Astrocyte (in vitro differentiated cells and primary cell): ENCODE measurements around the gene OR6C70. TPM values are rescaled to one million over a fixed set of nuclear protein-coding genes. Genes with fewer than 3 reads are reported as not detected.

ENCODE experiments used
- DNase-seq: peaks from one replicate; pipeline ENCODE4 v3.0.0-alpha.2; 2010; ENCODE audit warnings: low read depth
- FAIRE-seq: peaks from 2 replicates; lab custom pipeline; 2011; peaks lifted over from hg19 to GRCh38; lab: Jason Lieb, UNC
- H2AFZ ChIP-seq: 2 replicates; pipeline ENCODE4 v1.6.0; 2012; ENCODE audit warnings: low read depth, low read length, inconsistent platforms
- H3K27ac ChIP-seq: 2 replicates; pipeline ENCODE4 v1.5.1; 2011; ENCODE audit warnings: low read depth, low read length, inconsistent platforms
- H3K27me3 ChIP-seq: 2 replicates; pipeline ENCODE4 v1.6.0; 2011; ENCODE audit warnings: low read length, inconsistent platforms; ENCODE audit not compliant: insufficient read depth
- H3K36me3 ChIP-seq: 2 replicates; pipeline ENCODE4 v1.5.1; 2011; ENCODE audit warnings: low read length, inconsistent platforms; ENCODE audit not compliant: insufficient read depth
- H3K4me1 ChIP-seq: 2 replicates; pipeline ENCODE4 v1.5.1; 2011; ENCODE audit warnings: low read length, inconsistent platforms; ENCODE audit not compliant: insufficient read depth
- H3K4me2 ChIP-seq: 2 replicates; pipeline ENCODE4 v1.6.0; 2012; ENCODE audit warnings: low read length, inconsistent platforms
- H3K4me3 ChIP-seq: 2 replicates; pipeline ENCODE4 v1.5.1; 2011; ENCODE audit warnings: low read depth, mild to moderate bottlenecking, low read length, inconsistent platforms; ENCODE audit not compliant: insufficient read depth
- H3K79me2 ChIP-seq: 2 replicates; pipeline ENCODE4 v1.6.0; 2012; ENCODE audit warnings: mild to moderate bottlenecking, low read length, inconsistent platforms; ENCODE audit not compliant: insufficient read depth
- H3K9ac ChIP-seq: 2 replicates; pipeline ENCODE4 v1.6.0; 2012; ENCODE audit warnings: mild to moderate bottlenecking, low read length, inconsistent platforms
- H3K9me3 ChIP-seq: 2 replicates; pipeline ENCODE4 v1.5.1; 2012; ENCODE audit warnings: low read depth, mild to moderate bottlenecking, low read length, inconsistent platforms; ENCODE audit not compliant: insufficient read depth
- H4K20me1 ChIP-seq: 2 replicates; pipeline ENCODE4 v1.6.0; 2012; ENCODE audit warnings: low read length, inconsistent platforms; ENCODE audit not compliant: insufficient read depth
- H3K27ac Mint-ChIP-seq: one replicate; pipeline ENCODE4 v1.8.0; 2021; ENCODE audit warnings: mild to moderate bottlenecking, mixed read lengths; ENCODE audit not compliant: unreplicated experiment
- H3K27me3 Mint-ChIP-seq: one replicate; pipeline ENCODE4 v1.8.0; 2021; ENCODE audit warnings: low read depth, mixed read lengths; ENCODE audit not compliant: unreplicated experiment
- H3K36me3 Mint-ChIP-seq: one replicate; pipeline ENCODE4 v1.8.0; 2021; ENCODE audit warnings: low read depth, mixed read lengths; ENCODE audit not compliant: unreplicated experiment
- H3K4me1 Mint-ChIP-seq: one replicate; pipeline ENCODE4 v1.8.0; 2021; ENCODE audit warnings: low read depth, mixed read lengths; ENCODE audit not compliant: unreplicated experiment
- H3K4me3 Mint-ChIP-seq: one replicate; pipeline ENCODE4 v1.8.0; 2021; ENCODE audit warnings: mild to moderate bottlenecking, moderate library complexity, mixed read lengths; ENCODE audit not compliant: unreplicated experiment
- H3K9me3 Mint-ChIP-seq: one replicate; pipeline ENCODE4 v1.8.0; 2021; ENCODE audit warnings: mild to moderate bottlenecking, mixed read lengths; ENCODE audit not compliant: unreplicated experiment
- CTCF ChIP-seq: IDR thresholded peaks from 2 replicates; pipeline ENCODE4 v1.5.1; 2011; ENCODE audit warnings: low read depth, mild to moderate bottlenecking, inconsistent platforms, low read length, moderate library complexity; ENCODE audit not compliant: insufficient read depth
- EZH2 ChIP-seq: IDR thresholded peaks from 2 replicates; pipeline ENCODE4 v1.6.1; 2012; ENCODE audit warnings: mild to moderate bottlenecking, low read length, inconsistent platforms; ENCODE audit not compliant: insufficient read depth
- total RNA-seq: library from RNA; stranded (reverse); gene quantifications from 2 replicates; pipeline ENCODE4 v1.2.1, GENCODE V29; 2021

OR6C70 gene
- total RNA-seq, 1 donor from 2014 or later, result not detected

GRCh38 chr12:55501601-55502000, 31.7 kb upstream of the OR6C70 start:
- Histone ChIP-seq H4K20me1 (no peaks in the 10 kb centered on the region), H3K79me2 (no peaks in the 10 kb centered on the region), H3K27ac (no peak overlapping the region), H3K27me3 (no peaks in the 10 kb centered on the region), H2AFZ (no peak overlapping the region), H3K4me3 (no peak overlapping the region), H3K4me2 (no peak overlapping the region), H3K4me1 (no peaks in the 10 kb centered on the region), H3K9me3 (no peaks in the 10 kb centered on the region), H3K9ac (no peak overlapping the region), H3K36me3 (no peaks in the 10 kb centered on the region)
- DNase-seq (no peak), FAIRE-seq (no peak)
- Mint-ChIP-seq H3K27me3 (no peaks in the 10 kb centered on the region), H3K27ac (no peak overlapping the region), H3K9me3 (peaks cover 2% of the 10 kb centered on the region), H3K4me3 (no peak overlapping the region), H3K4me1 (peaks cover 14% of the 10 kb centered on the region), H3K36me3 (no peaks in the 10 kb centered on the region)
- no peak for TF ChIP-seq EZH2
- TF ChIP-seq CTCF, result no peak

GRCh38 chr12:55499810-55500252, 29.9 kb upstream of the OR6C70 start:
- TF ChIP-seq CTCF, result no peak
- no peak for TF ChIP-seq EZH2
- Histone ChIP-seq H3K4me2 (no peak overlapping the region), H2AFZ (no peak overlapping the region), H3K4me3 (no peak overlapping the region), H3K4me1 (no peaks in the 10 kb centered on the region), H3K9ac (no peak overlapping the region), H3K79me2 (no peaks in the 10 kb centered on the region), H3K9me3 (no peaks in the 10 kb centered on the region), H3K27ac (no peak overlapping the region), H3K27me3 (no peaks in the 10 kb centered on the region), H3K36me3 (no peaks in the 10 kb centered on the region), H4K20me1 (no peaks in the 10 kb centered on the region)
- Mint-ChIP-seq H3K4me1 (peaks cover 14% of the 10 kb centered on the region), H3K27me3 (no peaks in the 10 kb centered on the region), H3K4me3 (no peak overlapping the region), H3K36me3 (no peaks in the 10 kb centered on the region), H3K9me3 (no peaks in the 10 kb centered on the region), H3K27ac (no peak overlapping the region)
- no peak for DNase-seq
- FAIRE-seq, result no peak

GRCh38 chr12:55499231-55499630, 29.3 kb upstream of the OR6C70 start:
- Mint-ChIP-seq H3K27me3 (no peaks in the 10 kb centered on the region), H3K4me3 (no peak overlapping the region), H3K36me3 (no peaks in the 10 kb centered on the region), H3K4me1 (peaks cover 14% of the 10 kb centered on the region), H3K27ac (peak overlapping the region; percentile 20), H3K9me3 (no peaks in the 10 kb centered on the region)
- Histone ChIP-seq H3K4me1 (no peaks in the 10 kb centered on the region), H3K79me2 (no peaks in the 10 kb centered on the region), H3K4me2 (no peak overlapping the region), H3K36me3 (no peaks in the 10 kb centered on the region), H3K27ac (no peak overlapping the region), H3K9me3 (no peaks in the 10 kb centered on the region), H3K4me3 (no peak overlapping the region), H3K9ac (no peak overlapping the region), H4K20me1 (no peaks in the 10 kb centered on the region), H2AFZ (no peak overlapping the region), H3K27me3 (no peaks in the 10 kb centered on the region)
- TF ChIP-seq EZH2 (no peak), CTCF (no peak)
- DNase-seq, result no peak
- FAIRE-seq, result no peak
